ENCODE measurements around the gene TRAF3. TPM values are rescaled to one million over a fixed set of nuclear protein-coding genes. Genes with fewer than 3 reads are reported as not detected.

The TRAF3 gene
- polyA plus RNA-seq, 1 of the 3 experiments (the other 2 are of a cell fraction): 17.9 TPM

DNA sequence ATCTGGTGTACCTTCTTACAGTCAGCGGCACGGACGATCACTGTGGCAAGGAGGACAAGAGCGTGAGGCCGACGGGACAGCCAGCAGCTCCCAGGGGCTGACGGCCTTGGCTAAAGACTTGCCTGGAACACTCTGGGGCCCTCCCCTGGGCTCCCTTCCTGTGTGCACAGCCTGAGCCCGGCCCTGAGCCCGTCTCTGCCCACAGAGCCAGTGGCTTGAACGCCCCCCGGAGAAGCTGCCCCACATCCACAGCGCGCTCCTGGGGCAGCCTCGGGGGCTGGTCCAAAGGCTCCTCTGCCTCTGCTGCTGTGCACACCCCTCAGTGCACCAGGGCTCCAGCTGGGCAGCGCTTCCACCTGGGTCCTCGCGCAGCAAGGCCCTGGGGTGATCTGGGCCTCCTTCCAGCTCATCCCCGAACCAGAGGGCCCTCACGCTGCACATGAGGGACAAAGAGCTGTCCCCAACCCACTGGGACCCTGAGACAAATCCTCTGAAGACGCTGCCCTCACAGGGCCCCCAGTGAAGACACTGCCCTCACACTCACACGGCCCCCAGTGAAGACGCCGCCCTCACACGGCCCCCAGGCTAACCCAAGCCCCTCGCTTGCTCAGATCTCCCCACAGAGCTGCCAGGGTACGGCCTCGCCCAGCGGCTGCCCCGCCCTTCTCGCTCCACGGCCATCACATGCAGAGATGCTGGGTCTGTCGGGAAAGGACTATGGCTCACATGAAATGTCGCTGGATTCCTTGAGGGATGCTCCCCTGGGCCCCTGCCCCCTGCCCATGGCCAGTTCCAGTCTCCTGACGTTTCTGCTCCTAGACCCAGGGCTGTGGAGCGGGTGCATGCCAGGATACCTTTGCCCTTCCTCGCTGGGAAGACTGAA lies 167.4 kb downstream of the TRAF3 start:
- Histone ChIP-seq H4K20me1 (ENCODE audit: insufficient read depth) (no peaks in the 10 kb centered on the region), H3K27me3 (ENCODE audit: insufficient read depth) (no peaks in the 10 kb centered on the region), H3K9ac (no peak overlapping the region), H3K27ac (ENCODE audit: low read depth in 2 of 2, low read length in 1 of 2) (no peak overlapping the region), H3K4me2 (no peak overlapping the region), H2AFZ (ENCODE audit: low read depth) (no peak overlapping the region), H3K9me2 (no peaks in the 10 kb centered on the region), H3K36me3 (replicated peaks in 1 of 2; ENCODE audit: control insufficient read depth in 1 of 2, insufficient read depth in 2 of 2, low read length in 1 of 2) (peaks cover 29 to 88% of the 10 kb centered on the region in 2 experiments), H3K4me1 (ENCODE audit: control insufficient read depth in 1 of 2, insufficient read depth in 2 of 2, low read depth in 1 of 2, low read length in 1 of 2) (peaks cover 0 to 4% of the 10 kb centered on the region in 2 experiments; a peak in 1 of 4 replicates), H3K4me3 (ENCODE audit: low read depth in 2 of 2, low read length in 1 of 2) (no peak overlapping the region), H3K9me3 (no peaks in the 10 kb centered on the region), H3K79me2 (ENCODE audit: insufficient read depth) (no peaks in the 10 kb centered on the region), H3F3A (replicated peaks; ENCODE audit: insufficient read depth) (no peaks in the 10 kb centered on the region)
- DNase-seq: no peak
- 94% methylated on average over 24 of the region's 36 CpGs for WGBS (ENCODE audit: low lambda C conversion rate)
- ChIA-PET CTCF (interaction anchor here (0.9 kb wide), 1 partner anchor 13 kb away, joined by 3 read pairs; no protein-coding TSS in a partner anchor), POLR2A (no interaction called here)
- TF ChIP-seq, protein P1, sequence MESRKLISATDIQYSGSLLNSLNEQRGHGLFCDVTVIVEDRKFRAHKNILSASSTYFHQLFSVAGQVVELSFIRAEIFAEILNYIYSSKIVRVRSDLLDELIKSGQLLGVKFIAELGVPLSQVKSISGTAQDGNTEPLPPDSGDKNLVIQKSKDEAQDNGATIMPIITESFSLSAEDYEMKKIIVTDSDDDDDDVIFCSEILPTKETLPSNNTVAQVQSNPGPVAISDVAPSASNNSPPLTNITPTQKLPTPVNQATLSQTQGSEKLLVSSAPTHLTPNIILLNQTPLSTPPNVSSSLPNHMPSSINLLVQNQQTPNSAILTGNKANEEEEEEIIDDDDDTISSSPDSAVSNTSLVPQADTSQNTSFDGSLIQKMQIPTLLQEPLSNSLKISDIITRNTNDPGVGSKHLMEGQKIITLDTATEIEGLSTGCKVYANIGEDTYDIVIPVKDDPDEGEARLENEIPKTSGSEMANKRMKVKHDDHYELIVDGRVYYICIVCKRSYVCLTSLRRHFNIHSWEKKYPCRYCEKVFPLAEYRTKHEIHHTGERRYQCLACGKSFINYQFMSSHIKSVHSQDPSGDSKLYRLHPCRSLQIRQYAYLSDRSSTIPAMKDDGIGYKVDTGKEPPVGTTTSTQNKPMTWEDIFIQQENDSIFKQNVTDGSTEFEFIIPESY (IDR thresholded peaks at IDR 0.05; ENCODE audit: borderline replicate concordance, low read depth): no peak
- TF ChIP-seq FOXJ3 (CRISPR knock-in tag; IDR thresholded peaks at IDR 0.05): no peak
- no peak for TF ChIP-seq POLR2AphosphoS5 (IDR thresholded peaks at IDR 0.05; ENCODE audit: low read depth, low read length)
- no peak for TF ChIP-seq USF2 (IDR thresholded peaks at IDR 0.05; ENCODE audit: borderline replicate concordance, low read depth, low read length)
- no peak for TF ChIP-seq NFIC (IDR thresholded peaks at IDR 0.05; ENCODE audit: borderline replicate concordance)
- TF ChIP-seq FOSL2 (IDR thresholded peaks at IDR 0.05; ENCODE audit: borderline replicate concordance, low read depth): no peak
- TF ChIP-seq ELF1 (IDR thresholded peaks at IDR 0.05): no peak
- TF ChIP-seq GABPA (IDR thresholded peaks at IDR 0.05; ENCODE audit: low read depth): no peak
- no peak for TF ChIP-seq TCF12 (IDR thresholded peaks at IDR 0.05)
- no peak for TF ChIP-seq REST (IDR thresholded peaks at IDR 0.05; ENCODE audit: low read depth, low read length)
- no peak for TF ChIP-seq RCOR1 (IDR thresholded peaks at IDR 0.05; ENCODE audit: low read length)
- TF ChIP-seq NRF1 (IDR thresholded peaks at IDR 0.05; ENCODE audit: low read depth, low read length): no peak
- TF ChIP-seq CHD2 (IDR thresholded peaks at IDR 0.05; ENCODE audit: low read length, partially characterized antibody): no peak
- TF ChIP-seq TEAD4 (IDR thresholded peaks at IDR 0.05; ENCODE audit: borderline replicate concordance, insufficient read depth): no peak
- no peak for TF ChIP-seq EP300 (IDR thresholded peaks at IDR 0.05; ENCODE audit: borderline replicate concordance in 1 of 2, low read depth in 1 of 2, low read length in 1 of 2)
- TF ChIP-seq SMC3 (IDR thresholded peaks at IDR 0.05; ENCODE audit: low read depth, low read length): no peak
- TF ChIP-seq, protein P2, sequence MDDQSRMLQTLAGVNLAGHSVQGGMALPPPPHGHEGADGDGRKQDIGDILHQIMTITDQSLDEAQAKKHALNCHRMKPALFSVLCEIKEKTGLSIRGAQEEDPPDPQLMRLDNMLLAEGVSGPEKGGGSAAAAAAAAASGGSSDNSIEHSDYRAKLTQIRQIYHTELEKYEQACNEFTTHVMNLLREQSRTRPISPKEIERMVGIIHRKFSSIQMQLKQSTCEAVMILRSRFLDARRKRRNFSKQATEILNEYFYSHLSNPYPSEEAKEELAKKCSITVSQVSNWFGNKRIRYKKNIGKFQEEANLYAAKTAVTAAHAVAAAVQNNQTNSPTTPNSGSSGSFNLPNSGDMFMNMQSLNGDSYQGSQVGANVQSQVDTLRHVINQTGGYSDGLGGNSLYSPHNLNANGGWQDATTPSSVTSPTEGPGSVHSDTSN (IDR thresholded peaks at IDR 0.05): no peak
- no peak for TF ChIP-seq YY1 (IDR thresholded peaks at IDR 0.05; ENCODE audit: low read depth)
- TF ChIP-seq TAF1 (IDR thresholded peaks at IDR 0.05; ENCODE audit: borderline replicate concordance, low read depth, low read length): no peak
- TF ChIP-seq JUND (IDR thresholded peaks at IDR 0.05): no peak

Measured in SK-N-SH (cell line).